Colon (tissue), 2 donors: ENCODE measurements around the gene SUCLG2.

Experiments used
- FAIRE-seq: peaks from 2 replicates; lab custom pipeline; 2012; peaks lifted over from hg19 to GRCh38; lab: Jason Lieb, UNC
- donor health status: control.
- donor health status: control.

The SUCLG2 gene, protein sequence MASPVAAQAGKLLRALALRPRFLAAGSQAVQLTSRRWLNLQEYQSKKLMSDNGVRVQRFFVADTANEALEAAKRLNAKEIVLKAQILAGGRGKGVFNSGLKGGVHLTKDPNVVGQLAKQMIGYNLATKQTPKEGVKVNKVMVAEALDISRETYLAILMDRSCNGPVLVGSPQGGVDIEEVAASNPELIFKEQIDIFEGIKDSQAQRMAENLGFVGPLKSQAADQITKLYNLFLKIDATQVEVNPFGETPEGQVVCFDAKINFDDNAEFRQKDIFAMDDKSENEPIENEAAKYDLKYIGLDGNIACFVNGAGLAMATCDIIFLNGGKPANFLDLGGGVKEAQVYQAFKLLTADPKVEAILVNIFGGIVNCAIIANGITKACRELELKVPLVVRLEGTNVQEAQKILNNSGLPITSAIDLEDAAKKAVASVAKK

GRCh38 chr3:67654099-67654843, at the start of gene SUCLG2:
Gene SUCLG2, minus strand, starts transcription at chr3:67654612. Its CDS starts 26 bp downstream, at chr3:67654586.
- no peak for FAIRE-seq

- FAIRE-seq: no peak
Observed at GRCh38 chr3:67700596-67700995, 46.2 kb upstream of the SUCLG2 start.

DNA sequence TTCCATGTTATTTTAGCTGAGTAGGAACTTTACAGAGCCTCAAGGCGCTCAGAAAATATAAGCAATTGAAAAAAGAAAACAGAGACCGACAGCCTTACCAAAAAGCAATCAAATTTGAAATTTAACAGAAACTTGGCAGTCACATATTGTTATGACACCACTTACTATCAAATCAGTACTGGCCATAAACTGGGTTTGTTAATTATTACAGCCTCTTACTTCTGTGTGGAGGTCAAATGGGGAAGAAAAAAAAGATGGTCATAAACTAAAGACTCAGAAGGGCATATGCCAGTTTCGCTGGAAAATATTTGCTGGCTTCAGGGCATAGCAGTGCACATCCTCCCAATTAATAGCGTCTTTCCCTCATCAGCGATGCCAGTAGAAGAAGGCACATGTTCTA, 45.5 kb upstream of the SUCLG2 start:
- peak; percentile 74 for FAIRE-seq

DNA sequence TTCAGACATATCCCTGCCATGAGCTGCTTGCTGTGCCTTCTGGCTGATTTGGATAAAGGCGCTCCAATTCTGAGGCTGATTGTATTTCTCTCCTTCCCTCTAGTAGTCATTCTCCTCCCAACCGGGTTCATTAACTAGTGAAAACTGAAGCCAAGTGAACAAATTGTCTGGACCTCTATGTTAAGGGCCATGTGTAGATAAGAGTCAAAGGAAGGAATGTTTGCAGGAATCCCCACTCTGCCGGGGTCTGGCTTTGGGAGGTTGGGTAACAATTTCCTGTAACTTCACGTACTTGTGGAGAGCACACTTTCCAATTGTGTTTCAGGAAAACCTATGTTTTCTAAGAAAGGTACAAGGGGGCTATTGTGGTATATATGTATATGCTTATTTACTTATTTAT, 38.2 kb upstream of the SUCLG2 start:
- FAIRE-seq: no peak

DNA sequence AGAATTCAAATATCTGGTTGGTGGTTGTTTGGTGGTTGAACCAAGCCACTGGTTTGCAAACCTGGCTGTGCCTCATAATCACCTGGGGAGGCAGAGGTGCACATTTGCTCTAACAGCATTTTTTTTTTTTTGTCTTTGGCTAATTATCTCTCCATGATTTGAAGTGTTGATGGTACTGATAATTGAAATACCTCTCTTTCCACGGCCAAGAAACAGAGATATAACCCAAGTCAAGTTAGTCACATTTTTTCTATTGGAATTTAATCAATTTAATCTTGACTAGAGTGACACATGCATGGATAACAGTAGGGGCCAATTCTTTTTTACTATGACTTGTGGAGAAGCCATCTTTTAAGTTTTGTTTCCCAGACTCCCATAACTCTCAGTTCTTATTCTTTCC, 37.5 kb upstream of the SUCLG2 start:
- no peak for FAIRE-seq

DNA sequence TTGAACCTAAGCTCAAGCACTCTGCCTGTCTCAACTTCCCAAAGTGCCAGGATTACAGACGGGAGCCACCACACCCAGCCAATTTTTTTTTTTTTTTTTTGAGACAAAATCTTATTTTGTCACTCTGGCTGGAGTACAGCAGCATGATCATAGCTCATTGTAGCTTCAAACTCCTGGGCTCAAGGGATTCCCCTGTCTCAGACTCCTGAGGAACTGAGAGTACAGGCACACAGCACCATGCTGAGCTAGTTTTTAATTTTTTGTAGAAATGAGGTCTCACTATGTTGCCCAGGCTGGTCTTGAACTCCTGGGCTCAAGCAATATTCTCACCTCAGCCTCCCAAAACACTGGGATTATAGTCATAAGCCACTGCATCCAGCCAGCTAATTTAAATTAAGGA, 36.8 kb upstream of the SUCLG2 start:
- FAIRE-seq: no peak

DNA sequence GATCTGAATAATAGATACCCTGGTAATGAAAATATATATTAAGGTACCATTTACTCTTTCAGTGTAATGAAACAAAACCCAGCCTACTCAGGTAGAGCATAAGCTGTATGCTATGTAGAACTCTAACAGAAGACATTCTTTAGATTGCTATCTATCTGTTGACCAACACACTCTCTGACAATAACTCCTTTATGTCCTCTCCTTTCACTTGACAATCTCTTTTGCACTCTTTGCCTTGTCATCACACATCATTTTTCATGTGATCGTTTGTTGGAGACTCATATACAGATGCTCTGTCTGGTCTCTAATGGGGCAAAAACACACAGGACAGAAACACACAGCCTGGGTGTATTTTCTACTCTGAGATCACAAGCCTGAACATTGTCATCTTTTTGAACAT, 35.4 kb upstream of the SUCLG2 start:
- no peak for FAIRE-seq

DNA sequence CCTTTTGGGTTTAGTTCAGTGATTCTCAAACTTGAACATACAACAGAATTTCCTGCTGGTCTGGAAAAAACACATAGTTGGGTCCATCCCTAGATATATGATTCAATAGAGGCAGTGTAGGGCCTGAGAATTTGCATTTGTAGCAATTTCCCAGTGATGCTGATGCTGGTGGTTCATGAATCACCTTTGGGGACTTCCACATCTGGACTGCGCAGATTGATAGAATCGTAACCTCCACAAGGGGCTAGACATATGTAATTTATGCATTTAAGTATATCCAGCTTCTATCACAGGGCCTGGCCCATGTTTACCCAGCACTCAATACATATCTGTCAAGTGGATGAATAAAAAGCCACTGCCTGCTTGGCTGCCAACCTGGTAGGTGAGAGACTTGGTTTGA, 33.8 kb upstream of the SUCLG2 start:
- FAIRE-seq: no peak

GRCh38 chr3:67686069-67686468, 31.7 kb upstream of the SUCLG2 start:
- FAIRE-seq: no peak

DNA sequence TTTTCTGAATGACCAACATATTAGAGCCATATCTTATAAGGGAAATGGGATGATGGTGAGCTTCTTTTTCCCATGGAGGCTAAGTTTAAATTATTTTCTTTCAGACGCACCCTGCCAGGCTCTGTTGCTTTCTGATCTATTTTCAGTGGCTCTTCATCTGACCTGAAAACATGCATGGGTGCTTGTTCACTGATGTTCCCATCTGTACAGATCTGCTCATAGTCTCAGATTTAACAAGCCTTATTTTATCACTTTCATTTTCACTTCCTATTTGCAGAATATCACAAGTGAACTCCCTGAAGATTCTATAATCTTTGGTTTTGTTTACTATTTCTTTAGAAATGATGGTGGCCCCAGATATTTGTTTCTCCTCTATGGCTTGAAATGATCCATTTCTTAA, 31.1 kb upstream of the SUCLG2 start:
- FAIRE-seq: no peak

DNA sequence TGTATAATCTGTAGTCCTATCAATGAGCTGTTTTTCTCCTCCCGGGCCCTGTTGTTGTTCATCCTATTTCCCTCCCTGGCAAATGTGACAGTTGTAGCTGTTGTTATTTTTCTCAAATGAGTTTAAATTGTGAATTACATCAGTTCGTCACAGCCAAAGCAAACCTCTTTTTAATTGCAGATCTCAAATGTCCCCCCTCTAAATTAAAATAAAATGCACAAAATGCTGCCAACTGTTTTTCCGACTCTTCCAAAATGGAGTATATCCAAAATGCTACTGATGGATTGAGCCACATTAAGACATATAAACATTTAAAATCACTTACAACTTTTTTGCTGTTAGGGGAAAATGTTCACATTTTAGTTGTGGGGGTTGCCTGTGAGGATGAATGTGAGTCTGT, 29.8 kb upstream of the SUCLG2 start:
- no peak for FAIRE-seq

DNA sequence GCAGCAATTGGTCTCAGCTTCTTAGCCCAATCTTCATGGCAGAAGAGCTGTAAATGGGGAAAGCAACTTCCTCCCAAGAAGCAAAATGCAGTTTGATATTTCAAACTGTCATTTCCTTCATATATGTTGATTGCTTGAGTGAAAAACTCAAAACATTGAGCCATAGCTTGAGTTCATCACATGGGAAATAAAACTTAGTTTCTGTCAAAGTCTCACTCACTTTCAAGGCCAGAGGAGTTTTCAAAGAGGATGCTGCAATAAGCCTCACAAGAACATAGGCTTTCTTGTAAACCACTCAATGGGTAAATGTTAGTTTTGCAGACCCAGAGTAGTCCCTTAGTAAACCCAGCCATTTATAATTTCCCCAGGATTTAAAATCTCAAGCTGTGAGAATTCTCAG, 29.1 kb upstream of the SUCLG2 start:
- no peak for FAIRE-seq

DNA sequence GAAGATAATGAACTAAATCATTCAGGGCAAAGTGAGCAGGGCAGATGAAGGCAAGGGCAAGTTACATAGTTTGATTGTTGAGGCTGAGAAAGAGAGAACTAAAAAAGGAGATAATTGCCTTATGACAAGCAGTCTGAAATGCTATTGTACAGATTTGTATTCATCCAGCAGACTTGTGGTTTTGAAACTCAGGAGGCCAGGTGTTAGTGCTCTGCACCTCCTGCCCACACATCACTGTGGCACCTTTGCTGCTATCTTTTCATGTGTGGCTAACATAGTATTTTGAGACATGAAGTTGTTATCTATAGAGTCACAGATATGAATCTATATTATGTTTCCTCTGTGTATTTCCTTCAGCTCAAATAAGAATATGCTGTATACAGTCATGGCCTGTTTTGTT, 24.3 kb upstream of the SUCLG2 start:
- no peak for FAIRE-seq

DNA sequence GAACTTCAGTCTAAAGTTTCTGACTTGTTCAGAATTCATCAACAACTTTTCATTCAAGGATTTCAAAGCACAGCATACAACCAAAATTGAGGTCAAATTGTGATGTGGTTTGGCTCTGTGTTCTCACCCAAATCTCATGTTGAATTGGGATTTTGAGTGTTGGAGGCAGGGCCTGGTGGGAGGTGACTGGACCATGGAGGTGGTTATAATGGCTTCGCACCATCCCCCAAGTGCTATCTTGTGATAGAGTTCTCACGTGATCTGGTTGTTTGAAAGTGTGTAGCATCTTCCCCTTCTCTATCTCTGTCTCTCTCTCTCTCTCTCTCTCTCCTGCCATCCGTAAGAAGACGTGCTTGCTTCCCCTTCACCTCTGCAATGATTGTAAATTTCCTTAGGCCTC, 19.6 kb upstream of the SUCLG2 start:
- FAIRE-seq: no peak

DNA sequence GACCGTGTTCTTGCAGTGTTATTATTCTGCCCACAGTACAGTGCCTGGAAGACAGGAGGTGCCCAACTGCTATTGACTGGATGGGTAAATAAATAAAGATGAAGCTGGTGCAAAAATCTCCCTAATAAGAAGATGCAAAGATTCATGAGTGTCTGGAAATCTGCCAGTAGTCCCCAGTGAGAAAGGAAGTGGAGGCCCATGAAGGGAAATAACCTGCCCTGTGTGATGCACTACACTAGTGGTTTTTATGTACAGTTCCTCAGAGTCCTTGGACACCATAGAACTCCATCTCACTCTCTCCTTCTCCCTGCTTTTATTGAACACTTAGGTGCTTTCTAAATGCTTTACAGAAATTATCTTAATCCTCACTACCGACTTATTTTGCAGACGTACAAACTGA, 8.3 kb upstream of the SUCLG2 start:
- FAIRE-seq: no peak

GRCh38 chr3:67661089-67661488, 6.7 kb upstream of the SUCLG2 start:
- FAIRE-seq: no peak

- no peak for FAIRE-seq
Observed at GRCh38 chr3:67657192-67657591, 2.8 kb upstream of the SUCLG2 start.

DNA sequence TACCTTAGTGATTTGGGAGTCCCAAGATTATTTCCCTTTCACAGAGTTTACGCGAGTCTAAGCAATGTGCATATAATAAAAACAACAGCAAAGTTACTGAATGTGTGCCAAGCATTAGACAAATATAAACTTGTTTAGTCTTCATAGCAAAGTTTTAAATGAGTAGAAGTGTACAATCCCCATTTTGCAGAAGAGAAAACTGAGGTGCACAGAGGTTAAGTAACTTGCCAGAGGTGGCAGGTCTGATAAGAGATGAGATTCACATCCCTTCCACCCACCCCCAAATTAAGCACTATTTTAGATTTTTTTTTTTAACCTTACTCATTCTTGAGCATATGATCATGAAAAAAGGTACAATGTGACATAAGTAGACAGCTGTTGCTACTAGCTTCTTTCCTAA, 2.2 kb upstream of the SUCLG2 start:
- FAIRE-seq: no peak

DNA sequence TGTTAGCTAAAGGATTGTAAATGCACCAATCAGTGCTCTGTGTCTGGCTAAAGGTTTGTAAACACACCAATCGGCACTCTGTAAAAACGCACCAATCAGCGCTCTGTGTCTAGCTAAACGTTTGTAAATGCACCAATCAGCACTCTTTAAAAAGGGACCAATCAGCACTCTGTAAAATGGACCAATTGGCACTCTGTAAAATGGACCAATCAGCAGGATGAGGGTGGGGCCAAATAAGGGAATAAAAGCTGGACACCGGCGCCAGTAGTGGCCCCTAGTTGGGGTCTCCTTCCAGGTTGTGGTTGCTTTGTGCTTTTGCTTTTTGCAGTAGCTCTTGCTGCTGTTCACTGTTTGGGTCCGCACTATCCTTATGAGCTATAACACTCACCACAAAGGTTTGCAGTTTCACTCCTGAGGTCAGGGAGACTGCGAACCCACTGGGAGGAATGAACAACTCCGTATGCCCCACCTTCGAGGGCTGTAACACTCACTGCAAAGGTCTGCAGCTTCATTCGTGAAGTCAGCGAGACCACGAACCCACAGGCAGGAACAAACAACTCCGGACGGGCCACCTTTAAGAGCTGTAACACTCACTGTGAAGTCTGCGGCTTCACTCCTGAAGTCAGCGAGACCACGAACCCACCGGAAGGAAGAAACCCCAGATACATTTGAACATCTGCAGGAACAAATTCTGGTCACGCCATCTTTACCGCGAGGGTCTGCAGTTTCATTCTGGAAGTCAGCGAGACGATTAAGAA, 1.1 kb upstream of the SUCLG2 start:
- no peak for FAIRE-seq

GRCh38 chr3:67654844-67655177, 399 bp upstream of the SUCLG2 start:
- no peak for FAIRE-seq

DNA sequence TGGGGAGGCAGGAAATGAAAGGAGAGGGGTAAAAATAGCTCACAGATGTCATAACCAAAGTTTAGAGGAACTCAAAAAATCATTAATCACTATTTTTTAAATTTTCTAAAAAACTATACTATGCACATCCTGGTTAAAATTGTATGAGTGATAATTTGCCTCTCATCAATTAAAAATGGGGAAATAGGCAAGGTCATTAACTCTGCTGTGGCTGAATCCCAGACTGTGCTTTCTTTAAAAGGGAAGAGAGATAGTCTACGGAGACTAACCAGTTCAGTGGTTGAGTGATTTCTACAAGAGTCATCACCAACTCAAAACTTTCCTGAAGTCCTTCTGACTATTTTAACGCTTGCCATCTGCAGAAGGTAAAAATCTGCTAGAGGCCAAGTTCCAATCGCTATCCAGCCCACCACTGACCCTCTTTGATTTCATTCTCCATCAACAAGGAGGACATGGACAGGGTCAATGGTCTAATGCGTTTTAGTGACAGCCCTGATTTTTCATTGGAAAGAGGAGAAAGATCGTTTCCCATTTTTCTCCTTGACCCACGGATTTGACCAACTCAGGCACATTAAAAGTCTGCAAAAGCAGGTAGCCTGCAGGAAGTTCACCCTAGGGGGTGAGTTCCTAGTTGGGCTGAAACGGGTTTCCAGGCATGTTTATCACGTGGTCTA, 850 bp downstream of the SUCLG2 start:
- no peak for FAIRE-seq

DNA sequence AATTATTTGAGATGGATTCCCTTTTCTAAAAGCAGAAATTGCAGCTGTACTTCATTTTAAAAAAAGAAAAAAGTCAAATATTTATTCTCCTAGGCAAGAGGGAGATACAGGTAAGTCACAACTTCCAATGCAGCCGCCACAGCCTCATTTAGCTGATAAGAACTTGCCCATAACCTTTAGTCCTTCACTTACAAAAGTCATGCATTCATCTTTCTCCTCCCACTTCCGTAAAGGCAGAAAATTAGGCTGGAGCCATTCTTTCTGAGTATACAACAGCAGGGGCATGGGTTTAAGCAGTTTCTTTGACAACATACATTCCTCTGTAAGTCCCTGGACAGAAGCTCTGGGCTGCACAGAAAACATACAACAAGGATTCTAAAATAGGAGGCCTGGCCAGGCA, 4.3 kb downstream of the SUCLG2 start:
- FAIRE-seq: no peak

DNA sequence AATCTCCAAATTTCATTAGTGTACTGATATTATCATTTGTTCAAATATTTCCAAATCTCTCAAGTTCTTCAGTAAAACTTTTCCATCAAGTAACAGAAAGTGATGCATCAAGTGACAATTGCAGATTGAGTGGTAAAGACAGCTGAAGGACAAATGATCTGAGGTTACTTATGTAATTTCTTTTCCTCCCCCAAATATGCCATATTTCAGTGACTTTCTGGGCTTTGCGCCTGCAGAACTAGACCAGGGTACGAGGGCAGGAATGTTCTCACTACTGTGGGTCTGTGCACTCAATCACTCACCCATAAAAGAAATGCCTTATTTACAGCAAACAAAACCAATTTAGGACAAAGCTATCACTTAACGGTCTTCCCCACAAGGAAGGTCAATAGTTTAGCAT, 4.7 kb downstream of the SUCLG2 start:
- FAIRE-seq: no peak
